HG03439 (cell line): ENCODE data around the gene SYTL5.

Experiments used
- ATAC-seq: cut with Tn5 transposase; IDR thresholded peaks from one replicate; pipeline ENCODE4 v1.9.1; 2021; ENCODE audit warnings: mild to moderate bottlenecking, moderate library complexity; ENCODE audit not compliant: unreplicated experiment

SYTL5 gene

DNA sequence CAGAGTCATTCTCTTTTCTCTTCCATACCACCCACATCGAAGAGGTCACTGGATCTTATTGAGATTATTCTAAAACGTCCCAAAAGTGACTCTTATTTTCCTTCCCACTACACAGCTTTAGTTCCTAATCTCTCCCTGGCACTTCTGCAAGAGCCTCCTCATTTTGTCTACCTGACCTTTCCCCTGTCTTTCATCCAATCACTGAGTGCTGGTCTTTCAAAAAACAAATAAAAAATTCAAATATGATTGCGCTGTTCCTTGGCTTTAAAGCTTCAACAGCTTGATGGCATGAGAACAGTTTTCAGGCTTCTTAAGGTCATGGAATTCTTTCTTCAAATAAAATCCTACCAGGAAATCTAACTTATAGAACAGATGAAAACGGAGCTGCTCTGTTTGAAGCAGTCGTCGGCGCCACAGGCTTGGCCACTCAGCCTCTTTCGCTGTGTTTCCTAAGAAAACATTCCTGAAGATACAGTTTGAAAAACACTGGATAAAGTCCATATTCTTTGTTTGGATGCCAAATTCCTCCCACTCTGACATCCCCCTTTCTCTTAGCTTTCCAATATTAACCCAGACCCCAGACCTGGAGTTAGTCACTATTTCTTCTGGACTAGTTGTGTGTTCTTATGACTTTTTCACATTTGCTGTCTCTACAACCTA, 12.5 kb downstream of the SYTL5 start:
- ATAC-seq: no peak

DNA sequence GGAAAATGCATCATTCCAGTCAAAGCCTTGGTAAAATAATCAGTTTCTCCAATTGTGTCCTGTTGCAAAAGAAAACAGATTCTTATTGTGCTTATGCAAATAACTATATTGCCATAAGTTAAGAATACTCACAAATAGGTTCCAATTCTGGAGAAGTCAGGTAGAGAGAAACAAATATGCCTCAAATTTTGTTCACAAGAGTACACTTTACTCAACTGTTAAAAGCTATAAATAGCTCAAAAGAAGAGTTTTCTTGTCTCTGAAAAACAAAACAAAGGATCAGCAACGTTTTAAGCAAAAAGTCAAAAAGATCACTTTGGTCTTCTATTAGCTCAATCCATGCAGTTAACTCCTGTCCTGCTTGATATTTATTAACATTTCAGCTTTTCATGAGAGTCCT, 21.9 kb downstream of the SYTL5 start:
- no peak for ATAC-seq

DNA sequence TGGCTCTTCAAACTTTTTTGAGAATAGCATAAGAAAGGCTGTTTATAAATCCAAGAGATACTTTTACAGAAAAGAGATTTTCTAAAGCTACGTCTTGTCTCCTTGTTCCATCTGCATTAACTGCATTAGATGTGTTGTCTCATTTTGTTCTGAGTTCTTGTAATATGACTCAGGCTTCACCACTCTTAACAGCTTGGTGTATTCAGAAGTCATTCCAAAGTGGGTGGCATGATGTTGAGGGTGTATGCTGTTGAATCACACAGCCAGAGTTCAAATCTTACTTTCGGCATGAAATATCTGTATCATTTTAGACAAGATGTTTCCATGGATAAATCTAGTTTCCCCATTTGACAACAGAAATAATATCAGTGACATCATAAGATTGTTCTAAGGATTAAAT, 30.1 kb downstream of the SYTL5 start:
- no peak for ATAC-seq

GRCh38 chrX:38038501-38038900, 32.1 kb downstream of the SYTL5 start:
- ATAC-seq: no peak

- no peak for ATAC-seq
Measured at GRCh38 chrX:38041237-38041636, 34.9 kb downstream of the SYTL5 start.

- no peak for ATAC-seq
Measured at GRCh38 chrX:38044701-38045100, 38.3 kb downstream of the SYTL5 start.

- no peak for ATAC-seq
Measured at GRCh38 chrX:38045538-38046096, 39.3 kb downstream of the SYTL5 start.

DNA sequence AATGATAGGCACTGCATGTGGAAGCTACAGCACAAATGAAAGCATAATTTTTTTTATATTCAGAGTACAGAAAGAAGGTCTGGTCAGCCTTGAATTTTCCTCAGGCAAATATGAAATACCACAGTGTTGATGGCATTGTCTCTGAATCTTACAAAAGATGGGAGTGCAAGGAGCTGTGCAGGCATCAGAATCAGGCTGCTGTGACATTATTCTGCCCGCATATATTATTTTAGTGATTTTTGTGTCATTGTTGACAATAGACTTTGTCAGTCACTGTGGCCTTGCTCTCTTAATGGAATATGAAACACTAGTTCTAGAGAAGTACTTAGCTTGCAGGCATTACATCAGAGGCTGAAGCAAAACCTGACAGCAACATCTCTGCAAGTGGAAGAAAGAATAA, 42.5 kb downstream of the SYTL5 start:
- no peak for ATAC-seq

DNA sequence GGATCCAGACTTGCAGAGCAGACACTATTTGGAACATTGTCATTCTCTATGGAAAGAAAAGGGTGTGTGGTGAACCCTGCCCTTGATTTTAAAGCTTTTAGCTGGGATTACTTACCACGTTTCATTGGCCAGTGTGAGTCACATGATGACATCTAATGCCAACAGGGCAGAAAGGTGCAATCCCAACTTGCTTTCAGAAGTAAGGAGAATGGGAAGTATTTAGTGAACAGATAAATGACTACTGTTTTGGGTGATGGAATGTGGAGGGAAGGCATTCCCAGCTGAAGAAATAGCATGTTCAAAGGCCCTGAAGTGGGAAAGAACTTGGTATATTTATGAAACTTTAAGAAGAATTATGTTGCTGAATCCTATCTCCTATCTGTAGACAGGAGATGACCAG, 44.5 kb downstream of the SYTL5 start:
- no peak for ATAC-seq

- no peak for ATAC-seq
Measured at GRCh38 chrX:38052096-38052495, 45.7 kb downstream of the SYTL5 start.

DNA sequence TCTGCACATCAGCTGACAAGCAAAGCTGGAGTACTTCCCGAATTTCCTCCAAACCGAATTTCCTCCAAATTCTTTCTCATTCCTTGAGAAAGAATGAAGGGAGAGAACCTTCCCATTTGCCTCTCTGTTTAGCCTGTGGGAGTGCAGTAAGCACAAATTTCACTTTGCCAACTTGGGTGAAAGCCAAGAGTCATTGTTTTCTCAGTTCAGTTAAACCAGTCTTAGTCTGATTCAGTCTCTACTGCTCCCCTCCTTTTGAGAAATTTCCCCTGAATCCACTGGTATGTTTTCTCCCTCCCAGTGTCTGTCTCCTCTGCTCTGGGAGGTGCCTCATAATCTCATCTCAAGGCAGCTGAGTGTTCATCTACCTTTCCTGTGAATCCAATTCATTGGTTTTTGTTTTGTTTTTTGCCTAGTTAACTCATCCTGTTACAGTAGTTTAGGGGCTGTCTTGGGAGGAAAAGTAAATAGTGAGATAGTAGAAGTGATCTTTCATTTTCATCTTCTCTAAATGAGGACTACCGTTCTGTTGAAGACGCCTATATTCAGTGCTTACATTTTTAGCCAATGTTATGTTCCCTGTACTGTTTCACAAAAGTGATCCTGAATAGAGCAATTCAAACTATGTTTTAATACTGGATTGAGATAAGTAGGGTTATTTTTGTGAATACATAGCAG, 49.0 kb downstream of the SYTL5 start:
- ATAC-seq: no peak

DNA sequence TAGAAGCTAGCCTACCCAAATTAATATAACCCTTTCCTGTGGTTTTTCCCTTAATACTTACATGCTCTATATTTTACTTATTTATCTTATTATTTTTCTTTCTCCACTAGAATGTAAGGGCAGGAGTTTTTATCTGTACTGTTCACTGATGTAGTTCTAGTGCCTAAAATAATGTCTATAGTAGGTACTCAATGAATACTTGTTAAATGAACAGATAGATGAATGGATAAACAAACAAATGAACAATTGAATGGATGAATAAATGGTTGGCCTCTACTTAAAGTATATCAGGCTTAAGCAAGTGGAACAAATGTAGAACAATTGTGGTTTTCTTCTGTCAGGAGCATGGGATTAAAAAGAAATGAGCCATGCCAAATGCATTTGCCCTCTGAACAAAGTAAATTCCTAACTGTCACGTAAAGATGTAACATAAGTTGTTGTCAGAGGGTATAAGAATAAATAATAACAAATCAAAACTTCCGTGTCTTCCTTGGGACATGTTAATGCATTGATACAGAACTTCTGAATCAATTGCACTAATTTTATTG, 54.1 kb downstream of the SYTL5 start:
- ATAC-seq: no peak

- no peak for ATAC-seq
Measured at GRCh38 chrX:38061335-38061734, 55.0 kb downstream of the SYTL5 start.

- ATAC-seq: no peak
Measured at GRCh38 chrX:38066934-38067333, 60.6 kb downstream of the SYTL5 start.

DNA sequence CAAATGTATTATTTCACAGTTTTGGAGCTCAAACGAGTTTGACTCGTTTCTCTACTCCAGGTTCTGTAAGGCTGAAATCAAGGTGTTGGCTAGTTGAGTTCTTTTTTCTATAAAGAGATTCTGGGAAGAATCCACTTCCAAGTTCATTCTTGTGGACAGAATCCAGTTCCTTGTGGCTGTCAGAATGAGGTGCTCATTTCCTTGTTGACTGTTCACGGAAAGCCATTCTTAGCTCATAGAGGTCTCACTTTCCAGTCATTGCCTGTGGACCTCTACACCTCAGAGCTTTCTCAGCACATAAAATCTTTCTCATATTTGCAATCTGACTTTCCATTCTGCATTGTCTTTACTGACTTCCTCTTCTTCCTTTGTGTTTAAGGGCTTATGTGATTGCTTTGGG, 62.9 kb downstream of the SYTL5 start:
- ATAC-seq: no peak

DNA sequence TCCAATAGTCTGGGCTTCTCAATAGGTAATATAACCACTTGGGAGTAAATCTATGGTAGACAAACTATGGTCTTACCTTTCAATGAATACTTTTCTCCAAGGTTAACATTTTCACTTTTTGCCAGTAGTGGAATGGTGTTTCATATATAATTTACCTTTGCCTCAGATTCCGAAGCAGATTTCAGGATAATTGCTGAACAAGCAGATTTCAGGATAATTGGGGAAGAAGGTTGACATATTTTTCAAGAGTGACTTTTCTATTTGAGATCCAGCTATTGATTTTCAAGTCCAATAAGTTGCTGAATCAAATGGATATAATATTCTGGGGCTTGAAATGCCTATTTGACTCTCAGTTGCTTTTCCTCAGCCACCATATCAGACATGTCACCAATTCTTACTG, 63.6 kb downstream of the SYTL5 start:
- ATAC-seq: no peak

- no peak for ATAC-seq
Measured at GRCh38 chrX:38079463-38079862, 73.1 kb downstream of the SYTL5 start.

DNA sequence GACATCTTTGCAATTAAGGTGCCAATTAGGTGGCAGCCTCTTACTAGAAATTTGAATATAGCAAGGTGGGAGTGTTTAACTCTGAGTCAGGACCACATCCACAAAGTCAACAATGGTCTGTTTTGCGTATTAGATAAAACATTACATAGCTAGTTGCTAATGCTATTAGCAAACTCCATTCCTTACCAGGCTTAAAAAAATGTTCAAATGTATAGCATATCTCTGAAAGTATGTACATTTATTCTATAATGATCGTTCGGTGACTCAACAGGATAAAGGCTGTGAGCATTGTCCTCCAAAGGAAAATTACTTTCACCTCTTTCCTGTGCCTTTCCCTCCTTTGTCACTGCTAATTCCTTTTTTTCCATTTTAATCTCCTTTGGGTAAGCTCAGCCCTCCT, 74.5 kb downstream of the SYTL5 start:
- ATAC-seq: no peak

DNA sequence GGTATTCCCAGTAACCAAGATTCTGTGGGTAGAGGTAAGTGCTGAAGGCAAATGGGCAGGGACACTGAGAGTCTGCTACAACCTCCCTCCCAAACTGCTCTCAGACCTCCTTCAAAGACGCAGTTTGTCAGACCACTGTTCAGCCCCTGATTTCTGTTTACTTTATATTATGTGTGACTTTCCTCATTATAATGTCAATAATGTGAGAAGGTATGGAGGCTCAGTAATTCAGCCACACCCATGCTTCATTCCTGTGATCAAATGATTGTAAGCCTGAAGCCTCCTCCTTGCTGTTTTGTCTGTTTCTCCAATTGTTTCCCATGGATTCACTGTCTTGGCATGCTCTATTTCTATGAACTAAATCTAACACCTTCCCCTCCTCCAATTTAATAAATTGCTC, 75.6 kb downstream of the SYTL5 start:
- no peak for ATAC-seq

DNA sequence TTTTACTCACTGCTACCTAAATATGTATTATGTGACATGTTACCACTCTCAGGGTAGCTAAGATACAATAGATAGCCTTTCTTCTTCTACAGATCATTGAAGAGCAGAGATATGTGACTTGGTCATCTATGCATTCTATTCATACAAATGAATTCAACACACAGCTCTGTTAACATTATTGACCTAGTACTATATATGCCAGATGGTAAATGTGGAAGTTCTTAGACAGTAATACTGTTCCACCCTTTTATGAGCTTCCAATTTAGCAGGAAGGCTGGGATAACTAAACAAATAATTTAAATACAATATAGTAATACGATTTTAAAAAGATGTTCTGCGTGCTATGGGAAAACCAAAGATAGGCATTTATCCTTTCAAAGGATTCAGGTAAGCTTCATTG, 76.0 kb downstream of the SYTL5 start:
- ATAC-seq: no peak

DNA sequence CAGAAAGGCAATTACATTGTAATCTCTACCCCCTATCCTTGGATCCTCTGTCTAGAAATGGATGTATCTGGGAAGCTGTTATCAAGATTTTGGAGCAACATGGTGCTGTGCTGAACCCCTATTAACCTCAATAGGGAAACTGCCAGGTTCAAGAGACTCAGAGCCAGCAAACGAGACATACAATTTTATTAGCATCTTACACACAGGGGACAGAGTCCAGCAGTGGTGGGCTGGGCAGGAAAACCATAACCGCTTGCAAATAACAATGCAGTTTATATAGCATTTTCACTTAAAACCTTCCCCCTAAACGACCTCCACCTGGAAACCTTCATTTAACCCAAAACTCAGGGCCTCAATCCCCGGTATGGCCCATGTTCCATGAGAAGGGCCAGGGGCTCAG, 79.5 kb downstream of the SYTL5 start:
- ATAC-seq: no peak

DNA sequence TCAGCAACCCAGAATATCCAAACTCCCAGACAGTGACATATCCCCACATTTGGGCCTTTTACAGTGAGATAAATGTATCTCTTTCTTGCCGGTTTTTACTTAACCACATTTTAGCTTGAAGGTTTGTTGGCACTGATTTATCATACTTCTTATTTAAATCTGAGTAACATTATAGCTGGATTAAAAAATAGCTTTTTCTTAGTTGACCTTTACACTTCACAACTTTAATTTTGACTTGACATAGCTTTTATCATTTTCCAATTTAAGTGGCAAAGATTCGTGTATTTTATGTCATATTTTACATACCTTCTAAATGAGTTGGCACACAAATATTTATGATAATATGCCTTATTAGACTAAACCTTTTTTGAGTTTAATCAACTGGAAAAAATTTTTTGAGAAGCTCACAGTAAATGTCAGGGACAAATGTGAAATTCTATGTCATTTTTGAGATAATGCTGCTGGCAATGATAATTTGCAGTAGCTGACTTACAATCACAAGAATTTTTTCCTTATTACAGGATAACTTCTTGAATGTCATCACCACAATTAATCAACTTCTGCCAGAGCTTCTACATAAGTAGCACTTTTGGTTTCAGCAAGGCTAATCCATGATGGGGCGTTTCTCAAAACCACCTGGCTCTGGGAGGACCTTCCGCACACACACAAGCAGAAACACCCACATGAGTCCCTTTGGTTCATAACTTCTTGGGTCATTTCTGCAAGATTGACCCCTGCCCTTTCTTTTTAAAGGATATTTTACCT, 80.3 kb downstream of the SYTL5 start:
- ATAC-seq: no peak
